Activated CD8-positive, alpha-beta memory T cell treated with anti-CD3 and anti-CD28 coated beads for 4 hours (primary cell): ENCODE measurements around the gene SAMSN1.

Experiments used
- DNase-seq, 2 donors: peaks; one replicate each; pipeline ENCODE4 v3.0.0-alpha.2; 2020; ENCODE audit warnings: low read depth in 2 of 2

SAMSN1 gene

GRCh38 chr21:14484188-14485009 is 61.7 kb downstream of the SAMSN1 start:
- no peak for DNase-seq

GRCh38 chr21:14483296-14483695 is 62.8 kb downstream of the SAMSN1 start:
- no peak for DNase-seq

- DNase-seq = no peak
Observed at GRCh38 chr21:14482165-14482564, 64.0 kb downstream of the SAMSN1 start.

- DNase-seq = no peak
Observed at GRCh38 chr21:14480411-14481031, 65.6 kb downstream of the SAMSN1 start.

GRCh38 chr21:14479241-14479786 is 66.8 kb downstream of the SAMSN1 start:
- no peak for DNase-seq

GRCh38 chr21:14477841-14478240 is 68.3 kb downstream of the SAMSN1 start:
- DNase-seq = no peak

GRCh38 chr21:14477133-14477532 is 69.0 kb downstream of the SAMSN1 start:
- no peak for DNase-seq

GRCh38 chr21:14474995-14475394 is 71.1 kb downstream of the SAMSN1 start:
- DNase-seq = no peak

- no peak for DNase-seq
Observed at GRCh38 chr21:14469641-14470040, 76.5 kb downstream of the SAMSN1 start.

GRCh38 chr21:14466715-14467114 is 79.4 kb downstream of the SAMSN1 start:
- DNase-seq = no peak

- no peak for DNase-seq
Observed at GRCh38 chr21:14457762-14458161, 88.4 kb downstream of the SAMSN1 start.

- no peak for DNase-seq
Observed at GRCh38 chr21:14456911-14457310, 89.2 kb downstream of the SAMSN1 start.

GRCh38 chr21:14454016-14455009 is 91.8 kb downstream of the SAMSN1 start:
- no peak for DNase-seq

- no peak for DNase-seq
Observed at GRCh38 chr21:14453339-14454015, 92.6 kb downstream of the SAMSN1 start.

- DNase-seq = no peak
Observed at GRCh38 chr21:14452727-14453241, 93.3 kb downstream of the SAMSN1 start.

GRCh38 chr21:14452031-14452726 is 93.9 kb downstream of the SAMSN1 start:
- no peak for DNase-seq

GRCh38 chr21:14451546-14451945 is 94.6 kb downstream of the SAMSN1 start:
- no peak for DNase-seq

GRCh38 chr21:14448784-14449183 is 97.3 kb downstream of the SAMSN1 start:
- DNase-seq = no peak

- no peak for DNase-seq
Observed at GRCh38 chr21:14438211-14438610, 107.9 kb downstream of the SAMSN1 start.

- no peak for DNase-seq
Observed at GRCh38 chr21:14435423-14435822, 110.7 kb downstream of the SAMSN1 start.
